Stimulated activated CD4-positive, alpha-beta T cell treated with anti-CD3 and anti-CD28 coated beads, Interleukin-12 subunit alpha, Interleukin-12 subunit beta, amount 100 ng/mL, for 4 hours (primary cell): Measurements from ENCODE around the gene COMMD7.
"Not testable (repeated sequence)": the region's sequence is repeated elsewhere in the genome, so short reads cannot be mapped to it uniquely, and the experiment has no call there.

ENCODE experiments used
- DNase-seq: peaks from one replicate; pipeline ENCODE4 v3.0.0-alpha.2; 2020

The COMMD7 gene

GRCh38 chr20:32728435-32728834 lies 14.8 kb downstream of the COMMD7 start:
- not testable (repeated sequence) for DNase-seq

- DNase-seq: no peak
Measured at GRCh38 chr20:32727683-32728082, 15.6 kb downstream of the COMMD7 start.

- no peak for DNase-seq
Measured at GRCh38 chr20:32718749-32719348, 24.4 kb downstream of the COMMD7 start.

DNA sequence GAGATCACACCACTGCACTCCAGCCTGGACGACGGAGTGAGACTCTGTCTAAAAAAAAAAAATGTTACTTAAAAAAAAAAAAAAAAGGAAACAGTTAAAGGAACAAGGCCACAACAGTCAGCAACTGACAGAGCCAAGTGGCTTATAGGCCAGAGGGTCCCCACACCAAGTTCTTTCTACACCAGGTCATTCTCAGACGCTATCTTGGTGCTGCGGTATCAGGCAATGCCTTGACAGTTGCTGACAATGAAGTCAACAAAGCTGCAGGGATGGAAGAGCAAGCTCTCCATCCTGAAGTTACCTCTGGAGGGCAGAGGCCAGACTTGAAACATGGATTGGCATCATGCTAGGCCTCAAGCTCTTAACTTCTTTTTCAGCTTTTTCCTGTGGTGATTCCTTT lies 31.9 kb downstream of the COMMD7 start:
- no peak for DNase-seq

DNA sequence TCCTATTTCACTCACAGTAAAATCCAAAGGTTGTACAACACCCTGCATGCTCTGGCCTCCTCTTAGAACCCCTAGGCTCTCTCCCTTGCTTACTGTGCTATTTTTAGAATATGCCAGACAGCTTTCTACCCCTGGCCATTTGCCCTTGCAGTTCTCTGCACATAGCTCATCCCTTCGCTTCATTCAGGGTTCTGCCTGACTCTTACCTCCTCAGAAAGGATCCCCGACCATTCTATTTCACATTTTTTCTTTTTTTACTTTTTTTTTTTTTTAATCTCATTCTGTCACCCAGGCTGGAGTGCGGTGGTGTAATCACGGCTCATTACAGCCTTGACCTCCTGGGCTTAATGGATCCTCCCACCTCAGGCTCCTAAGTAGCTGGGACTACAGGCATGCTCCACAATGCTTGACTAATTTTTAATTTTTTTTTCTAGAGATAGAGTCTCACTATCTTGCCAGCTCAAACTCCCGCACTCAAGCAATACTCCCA lies 33.6 kb downstream of the COMMD7 start:
- no peak for DNase-seq

DNA sequence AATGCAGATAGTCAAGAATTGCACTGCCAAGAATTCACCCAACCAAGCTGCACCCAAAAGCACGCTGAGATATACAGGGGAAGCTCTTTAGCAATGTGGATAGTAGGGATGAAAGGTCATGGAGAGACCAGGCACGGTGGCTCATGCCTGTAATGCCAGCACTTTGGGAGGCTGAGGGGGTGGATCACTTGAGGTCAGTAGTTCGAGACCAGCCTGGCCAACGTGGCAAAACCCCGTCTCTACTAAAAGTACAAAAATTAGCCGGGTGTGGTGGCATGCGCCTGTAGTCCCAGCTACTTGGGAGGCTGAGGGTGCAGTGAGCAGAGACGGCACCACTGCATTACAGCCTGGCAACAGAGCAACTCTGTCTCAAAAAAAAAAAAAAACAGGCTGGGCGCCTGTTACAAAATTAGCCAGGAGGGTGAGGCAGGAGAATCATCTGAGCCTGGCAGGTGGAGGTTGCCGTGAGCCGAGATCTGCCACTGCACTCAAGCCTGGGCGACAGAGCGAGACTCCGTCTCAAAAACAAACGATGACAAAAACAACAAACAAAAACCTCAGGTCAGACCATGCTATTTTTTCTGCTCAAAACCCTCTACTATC lies 34.1 kb downstream of the COMMD7 start:
- not testable (repeated sequence) for DNase-seq

GRCh38 chr20:32707691-32708581 lies 35.3 kb downstream of the COMMD7 start:
- DNase-seq: no peak

GRCh38 chr20:32706486-32706885 lies 36.8 kb downstream of the COMMD7 start:
- no peak for DNase-seq

GRCh38 chr20:32702706-32703425 lies 40.4 kb downstream of the COMMD7 start:
- DNase-seq: no peak

DNA sequence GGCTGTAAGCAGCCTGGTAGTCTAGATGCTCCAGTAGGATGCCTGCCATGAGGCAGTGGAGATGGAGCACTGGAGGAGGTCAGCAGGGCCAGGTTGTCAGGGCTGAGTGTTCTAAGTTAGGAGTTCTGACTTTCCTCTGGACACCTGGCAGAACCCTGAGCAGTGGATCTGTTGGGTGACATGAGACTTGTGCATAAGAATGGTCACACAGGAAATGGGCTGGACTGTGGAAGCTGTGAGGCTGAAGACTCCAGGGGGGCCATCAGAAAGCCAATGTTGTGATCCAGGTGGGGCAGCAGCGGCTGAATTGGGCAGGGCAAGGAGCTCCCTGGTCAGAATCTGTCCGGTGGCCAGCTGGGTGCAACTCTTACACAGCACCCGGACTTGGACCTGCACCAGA lies 45.7 kb downstream of the COMMD7 start:
- DNase-seq: no peak

DNA sequence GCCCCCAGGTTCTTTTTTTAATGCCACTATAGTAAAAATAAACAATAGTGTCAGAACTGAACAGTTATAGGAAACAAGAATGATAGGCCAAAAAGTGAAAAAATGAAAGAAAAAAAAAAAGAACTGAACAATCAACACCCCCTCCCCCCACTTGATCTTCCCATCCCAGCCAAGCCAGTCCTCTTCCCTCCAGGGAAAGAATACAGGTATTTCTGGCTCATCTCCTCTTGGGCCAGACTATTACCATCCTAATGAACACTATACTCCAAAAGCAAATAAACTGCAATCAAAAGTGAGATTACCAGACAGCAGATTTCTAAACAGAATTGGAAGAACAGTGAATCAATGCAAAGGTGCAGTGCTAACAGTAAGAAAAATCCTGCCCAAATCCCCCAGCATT lies 48.2 kb downstream of the COMMD7 start:
- DNase-seq: no peak

GRCh38 chr20:32688966-32689365 lies 54.3 kb downstream of the COMMD7 start:
- DNase-seq: not testable (repeated sequence)

GRCh38 chr20:32687180-32687532 lies 56.1 kb downstream of the COMMD7 start:
- no peak for DNase-seq

DNA sequence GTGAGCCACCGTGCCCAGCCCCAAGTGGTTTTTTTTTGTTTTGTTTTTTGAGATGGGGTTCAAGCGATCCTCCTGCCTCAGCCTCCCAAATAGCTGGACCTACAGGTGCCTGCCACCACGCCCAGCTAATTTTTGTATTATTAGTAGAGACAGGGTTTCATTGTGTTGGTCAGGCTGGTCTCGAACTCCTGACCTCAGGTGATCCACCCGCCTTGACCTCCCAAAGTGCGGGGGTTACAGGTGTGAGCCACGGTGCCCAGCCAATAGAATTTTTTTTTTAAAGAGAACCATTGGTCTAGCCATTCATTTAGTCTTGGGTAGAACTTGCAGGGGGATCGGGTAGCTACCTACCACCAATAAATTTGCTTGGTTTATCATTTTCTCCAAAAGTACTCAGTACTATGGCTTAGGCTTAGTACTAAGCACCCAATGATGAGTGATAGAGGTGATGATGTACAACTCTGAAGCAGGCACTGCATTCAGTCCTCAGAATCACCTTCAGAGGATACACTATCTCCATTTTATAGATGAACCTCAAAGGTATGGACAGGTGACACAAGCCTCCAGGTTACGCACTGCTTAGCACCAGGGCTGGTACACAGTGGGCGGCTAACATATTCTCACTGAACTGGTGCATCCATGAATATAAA lies 56.6 kb downstream of the COMMD7 start:
- DNase-seq: no peak

DNA sequence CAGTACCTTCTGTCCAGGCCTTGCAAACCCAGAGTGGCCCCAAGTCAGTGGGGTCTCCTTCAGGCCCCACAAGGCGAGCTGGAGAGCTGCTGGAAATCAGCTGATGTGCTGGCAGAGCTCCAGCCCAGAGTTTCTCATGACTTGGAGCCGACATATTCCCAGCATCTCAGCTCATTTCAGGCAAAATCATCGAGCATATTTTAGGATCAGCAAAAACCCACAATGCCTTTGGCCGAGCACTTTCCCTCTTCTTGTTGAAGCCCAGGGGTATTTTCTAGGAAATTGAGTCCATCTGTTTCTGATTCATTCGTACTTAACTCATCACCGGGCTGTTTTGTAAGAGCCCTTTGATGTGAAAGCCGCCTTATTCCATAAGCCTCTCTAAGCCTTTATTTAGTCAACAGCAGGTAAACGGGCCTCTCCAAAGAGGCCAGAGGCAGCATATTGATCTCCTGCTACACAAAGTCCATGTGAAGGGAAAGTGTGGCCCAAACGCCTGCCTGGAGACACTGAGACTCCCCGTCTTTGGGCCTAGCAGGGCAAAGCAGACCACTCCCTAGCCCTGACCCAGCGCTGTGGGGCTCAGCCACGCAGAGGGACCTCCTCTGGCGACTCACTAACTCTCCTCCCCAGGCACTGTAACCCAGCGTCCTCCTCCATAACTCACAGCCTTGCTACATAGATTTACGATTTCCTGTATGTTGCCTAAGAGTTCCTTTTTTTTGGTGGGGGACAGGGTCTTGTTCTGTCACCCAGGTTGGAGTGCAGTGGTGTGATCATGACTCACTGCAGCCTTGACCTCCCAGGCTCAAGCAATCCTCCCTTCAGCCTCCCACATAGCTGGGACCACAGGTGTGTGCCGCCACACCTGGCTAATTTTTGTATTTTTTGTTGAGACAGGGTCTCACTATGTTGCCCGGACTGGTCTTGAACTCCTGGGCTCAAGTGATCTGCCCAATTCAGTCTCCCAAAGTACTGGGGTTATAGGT lies 57.4 kb downstream of the COMMD7 start:
- no peak for DNase-seq

GRCh38 chr20:32682508-32682987 lies 60.7 kb downstream of the COMMD7 start:
- no peak for DNase-seq

- DNase-seq: no peak
Measured at GRCh38 chr20:32681175-32682084, 61.8 kb downstream of the COMMD7 start.

DNA sequence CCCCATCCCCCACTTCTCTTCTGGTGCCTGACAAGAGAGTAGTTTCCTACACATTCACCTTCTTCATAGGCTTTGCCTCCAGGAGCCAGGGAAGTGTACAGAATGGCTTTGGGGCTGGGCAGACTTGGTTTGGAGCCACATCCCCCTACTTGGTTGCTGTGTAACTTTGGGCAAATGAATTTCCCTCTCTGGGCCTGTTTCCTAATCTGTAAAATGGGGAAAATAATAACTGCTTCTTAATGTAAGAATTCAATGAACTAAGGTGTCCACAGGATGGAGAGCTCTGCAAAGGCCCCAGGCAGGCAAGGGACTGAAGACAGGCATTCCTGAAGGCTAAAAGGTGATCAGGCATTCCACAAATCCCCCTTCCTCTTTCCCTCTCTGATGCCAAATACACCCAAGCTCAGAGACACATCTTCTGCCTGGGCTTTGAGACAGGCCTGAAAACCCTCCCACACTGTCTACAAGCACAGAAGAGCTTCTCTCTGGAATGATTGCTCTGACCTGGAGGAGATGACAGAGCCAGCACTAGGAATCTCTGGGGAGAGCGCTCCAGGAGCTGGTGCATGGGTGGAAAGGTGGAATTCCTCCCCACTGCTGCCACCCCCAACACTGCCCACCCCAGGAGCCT lies 62.6 kb downstream of the COMMD7 start:
- DNase-seq: no peak

DNA sequence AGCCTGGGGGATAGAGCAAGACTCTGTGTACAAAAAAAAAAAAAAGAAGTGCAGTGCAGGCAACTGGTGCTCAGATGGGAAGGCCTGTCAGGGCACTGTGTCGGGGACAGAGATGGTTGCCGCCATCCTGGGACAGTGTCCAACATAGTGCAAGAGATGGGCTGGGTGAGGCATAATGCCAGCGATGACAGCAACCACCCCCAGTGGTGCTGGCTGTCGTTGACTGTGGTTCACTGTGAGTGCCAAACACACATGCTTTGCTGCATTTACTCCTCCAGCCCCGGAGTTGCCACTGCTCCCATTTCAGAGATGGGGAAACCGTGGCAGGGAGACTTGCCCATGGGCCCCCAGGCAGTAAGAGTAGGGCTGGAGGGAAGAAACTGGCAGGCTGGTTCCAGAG lies 64.3 kb downstream of the COMMD7 start:
- DNase-seq: no peak
